Mucosa of stomach (tissue), 1 donor: ENCODE data around the gene COL28A1.
"Not testable (repeated sequence)": the region's sequence is repeated elsewhere in the genome, so short reads cannot be mapped to it uniquely, and the experiment has no call there.

ENCODE experiments used
- H3K27me3 ChIP-seq: one replicate; pipeline ENCODE4 v1.7.0; 2013; ENCODE audit warnings: mild to moderate bottlenecking, low read length; ENCODE audit not compliant: control insufficient read depth, insufficient read depth
- H3K36me3 ChIP-seq: one replicate; pipeline ENCODE4 v1.7.0; 2013; ENCODE audit warnings: low read length; ENCODE audit not compliant: control insufficient read depth, insufficient read depth
- H3K4me1 ChIP-seq: one replicate; pipeline ENCODE4 v1.7.0; 2013; ENCODE audit warnings: mild to moderate bottlenecking, low read length; ENCODE audit not compliant: control insufficient read depth, insufficient read depth
- H3K4me3 ChIP-seq: one replicate; pipeline ENCODE4 v1.7.0; 2013; ENCODE audit warnings: low read length
- H3K9ac ChIP-seq: one replicate; pipeline ENCODE4 v1.7.0; 2013; ENCODE audit warnings: mild to moderate bottlenecking, low read length, moderate library complexity
- H3K9me3 ChIP-seq: one replicate; pipeline ENCODE4 v1.7.0; 2013; ENCODE audit warnings: mild to moderate bottlenecking, low read length, moderate library complexity; ENCODE audit not compliant: control insufficient read depth
- donor health status: Pancreatic carcinoma.

The COL28A1 gene

DNA sequence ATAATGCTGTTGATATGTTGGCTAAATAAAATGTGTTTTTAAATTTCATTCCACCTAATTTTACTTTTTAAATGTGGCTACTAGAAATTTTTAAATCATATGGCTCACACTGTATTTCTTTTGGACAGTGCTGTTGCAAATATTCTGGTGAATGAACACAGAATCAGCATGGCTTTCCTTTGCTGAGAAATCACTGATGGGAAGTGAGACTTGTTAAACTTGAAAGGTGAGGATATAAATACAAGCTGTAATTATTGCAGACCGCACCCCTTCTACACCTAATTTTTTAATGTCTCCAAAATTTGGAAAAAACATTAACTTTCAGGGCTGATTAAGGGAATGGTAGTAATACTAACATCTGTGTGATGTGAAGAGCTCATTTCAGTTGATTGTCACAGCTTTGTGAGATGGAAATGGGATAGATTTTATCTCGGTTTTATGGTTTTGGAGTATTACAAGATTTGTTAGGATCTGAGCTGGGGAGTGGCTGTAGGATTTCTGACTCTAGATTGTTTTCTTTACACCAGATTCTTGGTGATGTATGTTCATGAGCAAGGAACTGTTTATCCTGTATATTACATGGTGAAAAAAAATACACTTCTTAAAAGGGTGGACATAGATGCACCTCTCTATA is 32.3 kb upstream of the COL28A1 start:
- Histone ChIP-seq H3K9me3 (no peaks in the 10 kb centered on the region), H3K27me3 (no peaks in the 10 kb centered on the region), H3K4me3 (no peak overlapping the region), H3K4me1 (peaks cover 21% of the 10 kb centered on the region), H3K36me3 (peaks cover 3% of the 10 kb centered on the region), H3K9ac (no peak overlapping the region)

DNA sequence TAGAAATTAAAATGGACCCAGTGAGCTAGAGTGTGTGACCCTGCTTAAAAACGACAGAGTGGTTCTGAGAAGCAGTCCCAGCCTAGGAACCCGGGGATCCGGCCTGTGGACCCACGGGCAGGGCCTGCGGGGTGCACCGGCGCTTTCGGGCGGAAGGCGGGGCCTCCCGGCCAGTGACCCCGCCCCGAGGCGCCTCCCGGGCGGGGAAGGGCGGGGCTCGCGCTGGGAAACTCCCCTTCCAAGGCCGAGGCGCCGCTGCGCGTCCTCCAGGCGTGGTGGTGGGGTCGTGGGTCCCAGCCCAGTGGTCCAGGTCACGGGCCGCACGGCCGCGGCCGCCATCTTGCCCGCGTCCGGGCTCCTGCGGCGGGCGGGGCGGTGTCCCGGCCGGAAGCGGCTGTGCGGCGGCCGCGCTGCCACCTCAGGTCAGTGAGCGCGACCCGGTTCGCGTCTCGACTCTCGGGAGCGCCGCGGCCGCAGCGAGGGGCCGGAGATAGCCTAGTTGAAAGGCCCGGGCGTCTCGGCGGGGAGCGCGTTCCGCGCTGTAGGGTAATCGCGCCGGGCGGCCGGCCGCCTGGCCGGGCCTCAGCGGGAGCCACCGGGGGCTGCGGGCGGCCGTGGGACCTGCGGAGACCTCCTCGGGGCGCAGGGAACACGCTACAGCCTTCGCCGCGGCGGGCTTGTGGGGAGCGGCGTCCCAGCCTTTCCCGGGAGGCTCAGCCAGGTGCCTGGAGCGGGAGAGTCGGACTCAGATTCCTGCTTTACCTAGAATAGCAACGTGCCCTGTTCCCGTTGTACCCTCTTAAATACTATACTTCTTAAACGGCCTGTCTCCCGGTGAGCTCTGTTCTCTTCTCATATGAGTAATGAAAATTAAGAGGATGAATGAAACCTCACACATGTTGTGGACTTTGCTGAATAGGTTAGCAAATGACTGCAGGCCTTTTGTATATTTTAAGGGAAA is 31.3 kb upstream of the COL28A1 start, which contains the start of gene MIOS:
Gene MIOS (plus strand): TSS at position 234 of the 961 bp plus-strand sequence. CDS start 5,592 bp downstream, outside the sequence.
- Histone ChIP-seq H3K4me1 (peaks cover 21% of the 10 kb centered on the region), H3K9me3 (no peaks in the 10 kb centered on the region)

DNA sequence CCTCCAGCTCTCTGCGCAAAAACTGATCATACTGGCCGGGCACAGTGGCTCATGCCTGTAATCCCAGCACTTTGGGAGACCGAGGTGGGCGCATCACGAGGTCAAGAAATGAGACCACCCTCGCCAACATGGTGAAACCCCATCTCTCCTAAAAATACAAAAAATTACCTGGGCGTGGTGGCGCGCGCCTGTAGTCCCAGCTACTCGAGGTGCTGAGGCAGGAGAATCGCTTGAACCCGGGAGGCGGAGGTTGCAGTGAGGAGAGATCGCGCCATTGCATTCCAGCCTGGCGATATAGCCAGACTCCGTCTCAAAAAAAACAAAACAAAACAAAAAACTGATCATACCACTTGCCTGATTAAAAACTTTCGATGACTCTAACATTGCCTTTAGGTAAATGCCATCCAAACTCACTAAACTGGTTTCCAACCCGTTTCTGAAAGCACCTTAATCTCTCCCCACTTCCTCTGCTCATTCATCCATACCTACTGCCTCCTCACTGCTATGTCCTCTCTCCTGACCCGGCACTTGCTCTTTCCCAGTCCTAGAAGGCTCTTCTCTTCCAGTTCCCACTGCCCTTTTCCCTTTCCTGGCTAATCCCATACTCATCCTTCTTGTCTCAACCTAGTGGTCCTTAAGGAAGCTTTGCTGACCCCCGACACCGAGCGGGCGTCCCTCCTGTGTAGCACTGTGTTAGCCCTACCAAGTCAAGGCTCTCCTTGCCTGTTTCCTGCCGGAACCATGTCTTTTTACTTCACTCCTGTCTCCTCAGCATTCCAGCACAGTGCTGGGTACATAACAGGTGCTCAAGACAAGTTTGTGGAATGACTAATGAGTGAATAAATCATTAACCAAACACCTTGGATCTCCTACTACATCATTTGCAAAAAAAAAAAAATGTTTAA is 30.3 kb upstream of the COL28A1 start:
- Histone ChIP-seq H3K9ac (peak overlapping the region; percentile 86), H3K4me3 (peak overlapping the region; percentile 38), H3K4me1 (peaks cover 21% of the 10 kb centered on the region), H3K27me3 (no peaks in the 10 kb centered on the region), H3K36me3 (no peaks in the 10 kb centered on the region), H3K9me3 (no peaks in the 10 kb centered on the region)

More for the DNA sequence above, 31.3 kb upstream of the COL28A1 start, which contains the start of gene MIOS:
- peak within 1 kb of the TSS; percentile 86 for H3K9ac ChIP-seq
- no peaks in the 10 kb centered on the region for H3K27me3 ChIP-seq
- H3K36me3 ChIP-seq: no peaks in the 10 kb centered on the region
- peak within 1 kb of the TSS; percentile 38 for H3K4me3 ChIP-seq

DNA sequence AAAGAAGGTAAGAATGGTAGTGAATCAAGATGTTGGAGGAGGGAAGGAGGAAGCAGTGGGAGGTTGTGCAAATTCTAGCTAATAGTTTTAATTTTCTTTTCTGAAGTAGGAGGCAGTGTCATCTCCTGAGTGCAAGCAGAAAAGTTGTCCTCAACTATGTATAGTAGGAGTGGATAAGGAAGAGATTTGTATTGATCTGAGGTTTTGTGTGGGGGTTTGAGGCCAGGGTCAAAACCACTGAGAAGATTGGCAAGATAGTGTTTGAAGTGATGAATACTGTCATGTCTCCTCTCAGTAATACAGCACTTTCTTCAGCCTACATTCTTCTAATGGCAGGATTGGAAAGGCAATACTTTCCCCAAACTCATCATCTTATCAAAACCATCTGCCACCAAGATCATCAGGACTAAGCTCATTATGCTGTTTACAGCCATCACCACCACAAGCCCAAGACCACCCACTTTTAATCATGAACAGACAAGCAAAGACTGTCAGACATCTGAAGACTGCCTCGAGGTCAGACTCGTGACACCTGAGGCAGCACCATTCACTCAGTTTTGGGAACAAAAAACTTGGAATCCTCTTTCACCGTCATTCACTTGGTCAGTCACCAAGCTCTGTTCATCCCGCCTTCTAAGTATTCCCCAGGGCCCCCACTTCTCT is 29.5 kb upstream of the COL28A1 start:
- no peaks in the 10 kb centered on the region for H3K9me3 ChIP-seq
- H3K9ac ChIP-seq: no peak overlapping the region
- peaks cover 21% of the 10 kb centered on the region for H3K4me1 ChIP-seq
- H3K4me3 ChIP-seq: no peak overlapping the region
- no peaks in the 10 kb centered on the region for H3K36me3 ChIP-seq
- no peaks in the 10 kb centered on the region for H3K27me3 ChIP-seq

DNA sequence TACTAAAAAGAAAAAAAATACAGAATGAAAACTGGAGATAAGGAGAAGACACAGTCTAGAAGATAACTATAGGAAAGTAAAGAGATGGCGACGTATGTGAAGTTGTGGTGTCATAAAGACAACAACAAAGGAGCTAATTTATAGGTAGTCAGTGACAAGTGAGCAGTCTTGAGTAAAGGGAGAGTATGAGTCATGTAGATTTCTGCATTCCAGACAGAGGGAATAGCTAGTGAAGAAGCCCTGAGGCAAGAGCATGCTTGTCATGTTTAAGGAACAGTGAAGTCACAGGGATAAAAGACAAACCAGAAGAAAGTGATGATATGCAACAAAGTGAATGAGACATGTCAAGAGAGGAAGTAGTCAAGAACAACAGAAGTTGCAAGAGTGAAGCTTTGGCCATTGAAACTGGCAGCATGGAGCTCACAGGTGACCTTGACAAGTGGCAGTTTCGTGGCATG is 28.7 kb upstream of the COL28A1 start:
- H3K9ac ChIP-seq: no peak overlapping the region
- peaks cover 21% of the 10 kb centered on the region for H3K4me1 ChIP-seq
- no peak overlapping the region for H3K4me3 ChIP-seq
- no peaks in the 10 kb centered on the region for H3K9me3 ChIP-seq
- no peaks in the 10 kb centered on the region for H3K27me3 ChIP-seq
- no peaks in the 10 kb centered on the region for H3K36me3 ChIP-seq

DNA sequence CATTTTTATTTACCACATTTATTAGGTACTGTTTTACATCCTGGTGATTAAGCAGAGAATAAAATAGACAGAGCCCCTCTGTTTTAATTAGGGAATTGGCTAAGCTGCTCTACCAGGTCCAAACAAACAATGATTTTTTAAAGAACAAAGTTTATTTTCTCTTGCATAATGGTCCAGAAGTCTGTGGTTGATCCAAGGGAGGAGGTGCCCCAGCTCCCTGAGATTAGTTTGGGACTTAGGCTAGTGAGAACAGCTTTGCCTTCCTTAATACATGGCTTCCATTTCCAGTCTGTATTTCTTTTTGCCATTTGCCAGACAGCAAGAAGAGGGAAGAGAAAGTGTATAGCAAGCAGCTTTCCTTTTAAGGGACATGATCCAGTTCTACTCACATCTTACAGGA is 28.1 kb upstream of the COL28A1 start:
- no peaks in the 10 kb centered on the region for H3K9me3 ChIP-seq
- no peak overlapping the region for H3K9ac ChIP-seq
- H3K27me3 ChIP-seq: no peaks in the 10 kb centered on the region
- no peaks in the 10 kb centered on the region for H3K36me3 ChIP-seq
- H3K4me1 ChIP-seq: peaks cover 17% of the 10 kb centered on the region
- no peak overlapping the region for H3K4me3 ChIP-seq

DNA sequence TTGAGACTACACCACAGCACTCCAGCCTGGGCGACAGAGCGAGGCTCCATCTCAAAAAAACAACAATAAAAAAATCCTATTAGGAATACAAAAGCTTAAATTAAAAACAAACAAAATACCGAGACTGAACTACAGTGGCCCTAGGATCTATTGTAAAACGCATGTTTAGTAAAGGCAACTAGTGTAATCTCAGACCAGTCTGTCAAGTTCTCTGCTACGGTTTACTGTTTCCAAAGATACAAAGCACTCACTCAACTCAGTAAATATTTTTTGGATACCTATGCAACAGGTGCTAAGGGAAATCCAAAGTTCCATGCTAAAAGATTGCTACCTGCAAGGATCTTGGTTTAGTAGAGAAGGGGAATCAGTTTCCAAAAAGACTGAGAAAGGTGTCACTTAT is 27.6 kb upstream of the COL28A1 start:
- no peaks in the 10 kb centered on the region for H3K9me3 ChIP-seq
- H3K4me1 ChIP-seq: peaks cover 14% of the 10 kb centered on the region
- H3K9ac ChIP-seq: no peak overlapping the region
- H3K4me3 ChIP-seq: no peak overlapping the region
- H3K27me3 ChIP-seq: no peaks in the 10 kb centered on the region
- no peaks in the 10 kb centered on the region for H3K36me3 ChIP-seq

DNA sequence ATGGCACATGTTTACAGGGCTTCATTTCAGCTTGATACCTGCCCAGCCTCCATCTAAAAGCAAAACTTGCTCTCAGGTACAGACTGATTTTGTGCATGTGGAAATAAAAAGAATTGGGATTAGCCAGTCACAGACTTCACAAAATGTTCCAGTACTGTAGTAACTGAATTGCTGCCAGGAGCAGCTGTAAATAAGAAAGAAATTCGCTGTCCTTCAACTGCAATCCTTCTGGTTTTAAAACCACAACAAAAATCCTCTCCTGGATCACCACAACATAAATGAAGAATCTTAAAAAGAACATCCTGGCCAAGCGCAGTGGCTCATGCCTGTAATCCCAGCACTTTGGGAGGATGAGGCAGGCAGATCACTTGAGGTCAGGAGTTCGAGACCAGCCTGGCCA is 27.1 kb upstream of the COL28A1 start:
- Histone ChIP-seq H3K9ac (no peak overlapping the region), H3K4me1 (peaks cover 14% of the 10 kb centered on the region), H3K4me3 (no peak overlapping the region), H3K27me3 (no peaks in the 10 kb centered on the region), H3K36me3 (no peaks in the 10 kb centered on the region), H3K9me3 (no peaks in the 10 kb centered on the region)

DNA sequence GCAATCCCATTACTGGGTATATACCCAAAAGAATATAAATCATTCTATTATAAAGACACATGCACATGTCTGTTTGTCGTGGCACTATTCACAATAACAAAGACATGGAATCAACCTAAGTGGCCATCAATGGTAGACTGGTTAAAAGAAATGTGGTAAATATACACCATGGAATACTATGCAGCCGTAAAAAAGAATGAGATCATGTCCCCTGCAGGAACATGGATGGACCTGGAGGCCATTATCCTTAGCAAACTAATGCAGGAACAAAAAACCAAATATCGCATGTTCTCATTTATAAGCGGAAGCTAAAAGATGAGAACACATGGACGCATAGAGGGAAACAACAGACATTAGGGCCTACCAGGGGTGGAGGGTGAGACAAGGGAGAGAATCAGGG is 25.9 kb upstream of the COL28A1 start:
- H3K4me3 ChIP-seq, H3K27me3 ChIP-seq, H3K9me3 ChIP-seq, H3K36me3 ChIP-seq, H3K9ac ChIP-seq: not testable (repeated sequence)
- peaks cover 14% of the 10 kb centered on the region for H3K4me1 ChIP-seq

DNA sequence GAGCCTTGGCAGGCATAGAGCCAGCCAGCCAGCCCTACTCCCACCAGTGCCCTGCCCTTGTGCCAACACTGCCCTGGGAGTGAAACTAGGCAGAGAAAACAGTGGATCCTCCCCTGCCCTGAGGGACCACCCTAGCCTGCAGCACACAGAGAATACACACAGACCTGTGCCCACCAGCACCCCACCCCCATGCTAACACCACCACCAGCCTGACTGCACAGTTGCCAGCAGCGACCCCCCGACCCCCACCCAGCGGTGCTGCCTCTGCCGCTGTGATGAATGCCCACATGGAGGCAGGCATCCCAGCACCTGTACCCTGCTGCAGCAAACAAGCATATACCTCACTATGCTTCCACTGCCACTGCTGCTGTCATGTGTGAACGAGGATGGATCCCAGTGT is 21.6 kb upstream of the COL28A1 start:
- H3K9me3 ChIP-seq: no peaks in the 10 kb centered on the region
- H3K9ac ChIP-seq: no peak overlapping the region
- H3K36me3 ChIP-seq: no peaks in the 10 kb centered on the region
- H3K4me3 ChIP-seq: no peak overlapping the region
- no peaks in the 10 kb centered on the region for H3K27me3 ChIP-seq
- no peaks in the 10 kb centered on the region for H3K4me1 ChIP-seq

DNA sequence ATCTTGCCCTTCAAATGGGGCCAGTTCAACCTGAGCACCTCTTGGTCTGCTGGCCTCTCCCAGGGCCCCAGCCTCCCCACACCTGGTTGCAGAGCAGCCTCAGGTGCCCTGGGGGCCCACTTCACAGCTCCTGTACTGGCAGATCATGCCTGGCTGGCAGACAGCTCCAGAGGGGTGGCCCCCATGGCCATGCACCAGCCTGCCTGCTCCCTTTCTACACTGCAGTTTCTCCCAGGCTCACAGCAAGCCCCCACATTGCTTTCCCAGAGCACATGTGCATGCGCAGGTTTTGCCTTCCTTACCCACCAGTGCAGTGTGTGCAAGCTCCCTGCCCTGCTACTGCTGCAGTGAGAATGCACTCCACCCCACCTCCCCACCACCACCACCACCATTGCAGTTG is 21.2 kb upstream of the COL28A1 start:
- no peaks in the 10 kb centered on the region for H3K27me3 ChIP-seq
- no peak overlapping the region for H3K4me3 ChIP-seq

More for the DNA sequence above, 21.2 kb upstream of the COL28A1 start:
- Histone ChIP-seq H3K4me1 (no peaks in the 10 kb centered on the region), H3K9me3 (no peaks in the 10 kb centered on the region), H3K9ac (no peak overlapping the region), H3K36me3 (no peaks in the 10 kb centered on the region)
